ENCODE measurements around the gene TAPT1. TPM values are rescaled to one million over a fixed set of nuclear protein-coding genes. Genes with fewer than 3 reads are reported as not detected.

The TAPT1 gene
- total RNA-seq, 1 experiment from 2014 or later = 13.8 TPM

DNA sequence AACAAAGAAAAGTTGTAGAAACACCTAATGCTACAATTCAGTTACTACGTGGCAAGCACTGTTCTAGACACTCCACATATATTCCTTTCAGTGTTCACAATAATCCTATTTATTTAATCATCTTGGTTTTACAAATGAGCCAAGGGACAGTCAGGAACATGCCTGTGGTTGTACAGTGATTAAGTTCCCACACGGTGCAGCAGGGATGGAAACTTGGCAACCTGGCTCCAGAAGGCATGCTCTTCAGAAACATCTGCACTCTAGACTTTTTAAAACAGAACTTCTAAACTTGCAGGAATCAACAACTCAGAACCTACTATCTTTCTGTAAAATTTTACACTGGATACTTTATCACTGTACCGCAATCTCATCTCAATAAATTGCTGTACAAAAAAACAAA lies 32.1 kb downstream of the TAPT1 start:
- no peak for DNase-seq
- intact Hi-C loops (cut with micrococcal nuclease; ENCODE audit: unreplicated experiment) = loop anchor here (10.0 kb wide), 1 partner anchor 71 kb away; no protein-coding TSS in a partner anchor
- Histone ChIP-seq H3K27me3 (ENCODE audit: insufficient read depth, low read depth) (no peaks in the 10 kb centered on the region), H3K9me3 (ENCODE audit: insufficient read depth, low read depth) (no peaks in the 10 kb centered on the region), H3K4me1 (replicated peaks; ENCODE audit: insufficient read depth) (no peaks in the 10 kb centered on the region), H3K27ac (no peak overlapping the region), H4K20me1 (ENCODE audit: insufficient read depth) (no peaks in the 10 kb centered on the region), H3K4me3 (no peak overlapping the region), H2AFZ (no peak overlapping the region), H3K9me2 (ENCODE audit: insufficient read depth) (no peaks in the 10 kb centered on the region), H3K79me2 (ENCODE audit: low read depth) (no peaks in the 10 kb centered on the region), H3K4me2 (no peak overlapping the region), H3K36me3 (ENCODE audit: low read depth) (no peaks in the 10 kb centered on the region), H3F3A (ENCODE audit: insufficient read depth, low read depth) (no peaks in the 10 kb centered on the region)
- POLR2A ChIA-PET (ENCODE audit: unreplicated experiment) = no interaction called here
- no peak for TF ChIP-seq EZH2 (IDR thresholded peaks at IDR 0.05; ENCODE audit: low read depth)
- TF ChIP-seq, protein P1, sequence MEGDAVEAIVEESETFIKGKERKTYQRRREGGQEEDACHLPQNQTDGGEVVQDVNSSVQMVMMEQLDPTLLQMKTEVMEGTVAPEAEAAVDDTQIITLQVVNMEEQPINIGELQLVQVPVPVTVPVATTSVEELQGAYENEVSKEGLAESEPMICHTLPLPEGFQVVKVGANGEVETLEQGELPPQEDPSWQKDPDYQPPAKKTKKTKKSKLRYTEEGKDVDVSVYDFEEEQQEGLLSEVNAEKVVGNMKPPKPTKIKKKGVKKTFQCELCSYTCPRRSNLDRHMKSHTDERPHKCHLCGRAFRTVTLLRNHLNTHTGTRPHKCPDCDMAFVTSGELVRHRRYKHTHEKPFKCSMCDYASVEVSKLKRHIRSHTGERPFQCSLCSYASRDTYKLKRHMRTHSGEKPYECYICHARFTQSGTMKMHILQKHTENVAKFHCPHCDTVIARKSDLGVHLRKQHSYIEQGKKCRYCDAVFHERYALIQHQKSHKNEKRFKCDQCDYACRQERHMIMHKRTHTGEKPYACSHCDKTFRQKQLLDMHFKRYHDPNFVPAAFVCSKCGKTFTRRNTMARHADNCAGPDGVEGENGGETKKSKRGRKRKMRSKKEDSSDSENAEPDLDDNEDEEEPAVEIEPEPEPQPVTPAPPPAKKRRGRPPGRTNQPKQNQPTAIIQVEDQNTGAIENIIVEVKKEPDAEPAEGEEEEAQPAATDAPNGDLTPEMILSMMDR (conservative IDR thresholded peaks at IDR 0.05) = no peak
- no TSS peak for BruUV-seq (replicated peaks)
- CTCF ChIA-PET = no interaction called here

DNA sequence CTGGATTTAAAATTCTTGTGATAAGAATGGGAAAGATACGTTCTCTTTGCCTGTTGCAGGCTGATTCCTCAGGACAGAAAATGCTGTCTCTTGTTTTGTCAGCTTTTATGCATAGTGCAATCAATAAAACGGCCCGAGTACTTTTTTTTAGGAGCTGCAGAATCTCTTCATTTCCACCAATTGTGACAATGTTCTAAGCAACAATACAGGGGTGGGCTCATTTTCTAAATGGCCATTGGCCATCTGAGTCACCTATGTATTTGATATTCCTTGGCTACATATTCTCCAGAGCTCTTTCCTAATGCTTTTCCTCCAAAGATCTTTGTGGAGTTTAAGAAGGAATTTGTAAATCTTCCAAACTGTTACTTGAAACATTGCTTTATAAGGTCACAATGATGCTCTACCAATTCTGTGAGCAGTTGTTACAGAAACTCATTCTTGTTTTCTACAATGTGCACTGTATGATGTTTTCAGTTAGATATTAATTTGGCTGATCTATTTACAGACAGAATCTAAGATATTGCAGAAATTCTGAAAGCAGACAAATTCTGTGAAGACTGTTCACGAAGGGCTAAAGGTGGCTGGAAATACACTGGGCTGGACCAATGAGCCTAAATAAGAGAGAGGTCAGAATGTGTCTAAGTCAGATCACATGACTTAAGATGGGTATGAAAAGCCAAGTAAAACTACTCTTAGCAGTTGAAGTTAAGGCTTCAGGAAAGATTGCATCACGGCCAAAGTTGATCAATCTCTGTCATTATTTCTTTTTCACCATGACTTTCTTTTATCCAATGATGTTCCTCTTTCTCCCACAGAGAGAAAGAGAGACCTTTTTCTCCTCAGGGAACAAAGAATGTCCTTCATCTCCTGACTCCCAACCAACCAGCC lies 33.4 kb downstream of the TAPT1 start:
- Histone ChIP-seq H3K4me3 (no peak overlapping the region), H3K36me3 (ENCODE audit: low read depth) (no peaks in the 10 kb centered on the region), H3K27ac (no peak overlapping the region), H3K4me1 (replicated peaks; ENCODE audit: insufficient read depth) (no peaks in the 10 kb centered on the region), H4K20me1 (ENCODE audit: insufficient read depth) (no peaks in the 10 kb centered on the region), H2AFZ (no peak overlapping the region), H3F3A (ENCODE audit: insufficient read depth, low read depth) (no peaks in the 10 kb centered on the region), H3K4me2 (no peak overlapping the region), H3K27me3 (ENCODE audit: insufficient read depth, low read depth) (no peaks in the 10 kb centered on the region), H3K9me3 (ENCODE audit: insufficient read depth, low read depth) (no peaks in the 10 kb centered on the region), H3K9me2 (ENCODE audit: insufficient read depth) (no peaks in the 10 kb centered on the region), H3K79me2 (ENCODE audit: low read depth) (no peaks in the 10 kb centered on the region)
- BruUV-seq (replicated peaks) = no TSS peak
- DNase-seq = no peak
- ChIA-PET POLR2A (ENCODE audit: unreplicated experiment) (no interaction called here), CTCF (no interaction called here)
- TF ChIP-seq, protein P1 (conservative IDR thresholded peaks at IDR 0.05) = no peak
- TF ChIP-seq EZH2 (IDR thresholded peaks at IDR 0.05; ENCODE audit: low read depth) = no peak
- intact Hi-C loops (cut with micrococcal nuclease; ENCODE audit: unreplicated experiment) = loop anchor here (10.0 kb wide), 1 partner anchor 72 kb away; no protein-coding TSS in a partner anchor

DNA sequence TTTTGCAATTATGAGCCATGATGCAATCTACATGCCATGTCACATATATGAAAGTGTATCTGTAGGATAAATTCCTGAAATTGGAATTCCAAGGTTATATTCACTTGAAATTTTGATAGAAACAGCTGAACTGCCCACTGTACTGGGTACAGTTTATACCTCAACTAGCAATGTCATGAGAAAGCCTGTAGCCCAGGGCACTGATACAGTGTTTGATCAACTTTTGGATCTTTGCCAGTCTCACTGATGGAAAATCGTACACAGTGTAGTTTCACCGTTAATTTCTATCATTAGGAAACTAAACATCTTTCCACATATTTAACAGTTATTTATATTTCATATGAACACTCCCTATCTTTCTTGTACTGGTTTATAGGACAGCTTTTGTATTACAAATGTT lies 34.2 kb downstream of the TAPT1 start:
- H3K36me3 ChIP-seq (ENCODE audit: low read depth) = no peaks in the 10 kb centered on the region
- H3K79me2 ChIP-seq (ENCODE audit: low read depth) = no peaks in the 10 kb centered on the region
- BruUV-seq (replicated peaks) = no TSS peak
- H3F3A ChIP-seq (ENCODE audit: insufficient read depth, low read depth) = no peaks in the 10 kb centered on the region
- TF ChIP-seq, protein P1 (conservative IDR thresholded peaks at IDR 0.05) = no peak
- no peak for TF ChIP-seq EZH2 (IDR thresholded peaks at IDR 0.05; ENCODE audit: low read depth)
- ChIA-PET CTCF (no interaction called here), POLR2A (ENCODE audit: unreplicated experiment) (no interaction called here)
- H3K4me3 ChIP-seq = no peak overlapping the region
- DNase-seq = no peak
- no peaks in the 10 kb centered on the region for H3K9me3 ChIP-seq (ENCODE audit: insufficient read depth, low read depth)
- no peaks in the 10 kb centered on the region for H4K20me1 ChIP-seq (ENCODE audit: insufficient read depth)
- H2AFZ ChIP-seq = no peak overlapping the region
- H3K9me2 ChIP-seq (ENCODE audit: insufficient read depth) = no peaks in the 10 kb centered on the region
- no peaks in the 10 kb centered on the region for H3K4me1 ChIP-seq (replicated peaks; ENCODE audit: insufficient read depth)
- intact Hi-C loops (cut with micrococcal nuclease; ENCODE audit: unreplicated experiment) = loop anchor here (10.0 kb wide), 1 partner anchor 73 kb away; no protein-coding TSS in a partner anchor
- no peaks in the 10 kb centered on the region for H3K27me3 ChIP-seq (ENCODE audit: insufficient read depth, low read depth)
- no peak overlapping the region for H3K4me2 ChIP-seq
- H3K27ac ChIP-seq = no peak overlapping the region

Data from PC-9 (cell line).